GM08714 (cell line): ENCODE data around the gene AP4M1.
A peak's percentile ranks its signal among the peaks of the same experiment; 100 is the strongest.

Experiments used
- H3K4me3 ChIP-seq: fragments of 200-500 bp; sonication (Bioruptor generic); 2 replicates; pipeline ENCODE4 v1.5.1; 2014; ENCODE audit warnings: mild to moderate bottlenecking, low read length, inconsistent platforms
- ZNF274 ChIP-seq: IDR thresholded peaks from 2 replicates; pipeline ENCODE4 v1.6.1; 2012; ENCODE audit warnings: mild to moderate bottlenecking, low read depth, low read length

Gene AP4M1

GRCh38 chr7:100075418-100075817 is 26.0 kb upstream of the AP4M1 start:
- no peak for TF ChIP-seq ZNF274

DNA sequence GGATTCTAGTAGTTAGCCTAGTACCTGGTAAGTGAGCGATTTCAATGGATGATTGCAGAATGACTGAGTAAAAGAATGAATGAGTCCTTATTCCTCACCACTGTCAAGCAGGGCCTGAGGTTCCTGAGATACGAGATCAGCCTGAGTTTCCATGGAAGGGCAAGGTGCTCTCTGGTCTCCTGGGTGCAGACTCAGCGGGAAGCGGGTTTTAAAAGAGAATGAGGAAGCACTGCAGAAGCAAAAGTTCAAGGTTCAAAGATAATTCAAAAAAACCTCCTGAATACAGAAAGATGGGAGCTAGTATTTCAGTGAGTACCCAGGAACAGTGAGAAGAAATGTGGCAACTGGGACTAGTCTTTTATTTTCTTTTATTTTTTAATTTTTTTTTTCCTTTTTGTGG is 24.2 kb upstream of the AP4M1 start:
- no peak for TF ChIP-seq ZNF274
- H3K4me3 ChIP-seq, result no peak overlapping the region

More at GRCh38 chr7:100075418-100075817, 26.0 kb upstream of the AP4M1 start:
- H3K4me3 ChIP-seq, result no peak overlapping the region

DNA sequence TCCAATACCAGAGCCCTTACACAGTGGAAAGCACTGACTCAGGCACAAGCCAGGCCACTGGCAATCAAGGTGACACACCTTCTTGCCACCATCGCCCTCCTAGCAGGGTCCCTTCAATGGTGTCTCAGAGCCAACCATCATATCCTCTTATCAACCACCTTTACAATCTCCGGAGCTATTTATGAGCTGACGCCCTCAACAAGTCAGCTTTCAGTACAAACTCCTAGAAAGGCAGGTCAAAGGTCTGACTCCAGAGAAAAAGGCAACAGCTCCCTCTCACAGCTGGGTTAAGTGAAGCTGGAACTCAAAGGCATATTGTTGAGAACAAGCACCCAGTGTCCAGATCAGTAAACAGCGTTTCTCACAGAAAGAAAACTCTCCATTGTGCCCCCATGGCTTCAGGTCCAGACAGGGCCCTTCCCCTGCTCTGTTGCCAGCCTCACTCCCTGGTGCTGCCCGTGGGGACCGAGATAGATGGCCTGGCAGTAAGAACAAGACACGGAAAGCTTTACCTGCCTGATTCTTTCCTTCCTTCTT is 22.4 kb upstream of the AP4M1 start:
- no peak overlapping the region for H3K4me3 ChIP-seq

GRCh38 chr7:100080907-100081534 is 20.4 kb upstream of the AP4M1 start:
- TF ChIP-seq ZNF274, result no peak
- peak overlapping the region; percentile 100 for H3K4me3 ChIP-seq

More for the DNA sequence above, 22.4 kb upstream of the AP4M1 start:
- TF ChIP-seq ZNF274, result no peak

DNA sequence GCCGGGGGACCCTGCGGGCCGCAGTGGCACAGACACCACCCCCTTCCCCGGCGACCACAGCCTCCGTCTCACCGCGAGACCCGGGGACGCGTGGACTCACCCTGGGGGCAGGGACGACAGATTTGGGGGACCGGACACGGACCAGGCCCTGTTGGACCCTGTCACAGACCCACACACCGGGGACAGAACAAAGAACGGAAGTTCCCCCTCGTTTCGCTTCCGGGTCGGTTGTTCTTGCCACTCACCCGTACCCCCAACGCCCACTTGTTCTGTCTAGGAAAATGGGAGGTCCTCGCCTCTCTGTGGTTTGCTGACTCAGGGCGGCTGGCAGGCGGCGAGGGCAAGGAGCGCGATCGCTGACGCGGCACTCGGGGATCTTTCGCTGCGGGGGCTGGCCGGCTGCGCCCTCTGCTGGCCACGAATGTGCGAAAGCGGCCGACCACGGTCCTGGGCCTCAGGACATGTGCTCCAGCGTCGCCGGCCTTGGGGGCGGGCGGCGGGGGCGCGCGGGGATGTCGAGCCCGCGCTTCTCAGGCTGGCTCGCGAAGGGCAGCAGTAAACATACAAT is 19.8 kb upstream of the AP4M1 start, which contains the start of gene ZNF3:
ZNF3 (minus strand) TSS at position 189 of the 568 bp plus-strand sequence. CDS start 4,366 bp downstream, outside the sequence.
- H3K4me3 ChIP-seq, result peak within 1 kb of the TSS; percentile 100
- TF ChIP-seq ZNF274, result no peak

- no peak for TF ChIP-seq ZNF274
Measured at GRCh38 chr7:100082978-100083377, 18.5 kb upstream of the AP4M1 start.

GRCh38 chr7:100085515-100085914 is 15.9 kb upstream of the AP4M1 start:
- no peak for TF ChIP-seq ZNF274

More at GRCh38 chr7:100082978-100083377, 18.5 kb upstream of the AP4M1 start:
- no peak overlapping the region for H3K4me3 ChIP-seq

GRCh38 chr7:100087055-100087750 is 14.2 kb upstream of the AP4M1 start:
- TF ChIP-seq ZNF274, result no peak
- H3K4me3 ChIP-seq, result no peak overlapping the region

More at GRCh38 chr7:100085515-100085914, 15.9 kb upstream of the AP4M1 start:
- H3K4me3 ChIP-seq, result no peak overlapping the region

GRCh38 chr7:100088095-100088620 is 13.3 kb upstream of the AP4M1 start:
- no peak for TF ChIP-seq ZNF274
- H3K4me3 ChIP-seq, result peak overlapping the region; percentile 87; the same call in 1 of the 2 replicates

DNA sequence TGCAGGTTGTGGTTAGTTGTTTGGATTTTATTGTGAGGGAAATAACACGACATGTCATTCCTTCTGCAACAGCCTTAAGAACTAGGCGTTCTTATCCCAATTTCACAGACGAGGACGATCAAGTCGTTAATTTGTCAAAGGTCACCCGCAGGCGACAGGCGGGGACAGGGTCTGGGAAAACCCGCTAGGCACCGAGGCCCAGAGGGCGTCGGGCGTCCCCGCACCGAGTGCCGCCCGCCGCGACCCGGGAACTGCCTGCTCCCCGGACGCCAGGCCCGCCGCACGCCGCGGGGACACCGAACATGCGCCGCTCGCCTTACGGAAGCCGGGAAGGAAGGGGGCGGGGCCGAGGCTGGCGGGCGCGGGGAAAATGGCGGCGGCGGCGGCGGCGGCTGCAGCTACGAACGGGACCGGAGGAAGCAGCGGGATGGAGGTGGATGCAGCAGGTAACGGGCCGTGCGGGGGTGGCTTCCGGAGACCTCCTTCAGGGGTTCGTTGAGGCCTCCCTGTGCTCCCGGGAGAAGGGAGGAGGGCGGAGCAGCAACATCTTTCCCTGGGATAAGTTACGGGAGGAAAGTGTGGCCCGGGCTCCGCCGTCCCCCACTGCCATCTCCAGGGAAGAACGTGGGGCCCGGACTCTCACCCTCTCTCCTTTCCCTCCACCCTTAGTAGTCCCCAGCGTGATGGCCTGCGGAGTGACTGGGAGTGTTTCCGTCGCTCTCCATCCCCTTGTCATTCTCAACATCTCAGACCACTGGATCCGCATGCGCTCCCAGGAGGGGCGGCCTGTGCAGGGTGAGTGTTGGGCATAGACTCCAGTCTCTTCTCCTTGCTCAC is 12.6 kb upstream of the AP4M1 start, which contains the start of gene COPS6:
COPS6 (plus strand) TSS at position 349 of the 837 bp plus-strand sequence; CDS start at position 371, 22 bp downstream.
- H3K4me3 ChIP-seq, result peak within 1 kb of the TSS; percentile 87
- no peak for TF ChIP-seq ZNF274

DNA sequence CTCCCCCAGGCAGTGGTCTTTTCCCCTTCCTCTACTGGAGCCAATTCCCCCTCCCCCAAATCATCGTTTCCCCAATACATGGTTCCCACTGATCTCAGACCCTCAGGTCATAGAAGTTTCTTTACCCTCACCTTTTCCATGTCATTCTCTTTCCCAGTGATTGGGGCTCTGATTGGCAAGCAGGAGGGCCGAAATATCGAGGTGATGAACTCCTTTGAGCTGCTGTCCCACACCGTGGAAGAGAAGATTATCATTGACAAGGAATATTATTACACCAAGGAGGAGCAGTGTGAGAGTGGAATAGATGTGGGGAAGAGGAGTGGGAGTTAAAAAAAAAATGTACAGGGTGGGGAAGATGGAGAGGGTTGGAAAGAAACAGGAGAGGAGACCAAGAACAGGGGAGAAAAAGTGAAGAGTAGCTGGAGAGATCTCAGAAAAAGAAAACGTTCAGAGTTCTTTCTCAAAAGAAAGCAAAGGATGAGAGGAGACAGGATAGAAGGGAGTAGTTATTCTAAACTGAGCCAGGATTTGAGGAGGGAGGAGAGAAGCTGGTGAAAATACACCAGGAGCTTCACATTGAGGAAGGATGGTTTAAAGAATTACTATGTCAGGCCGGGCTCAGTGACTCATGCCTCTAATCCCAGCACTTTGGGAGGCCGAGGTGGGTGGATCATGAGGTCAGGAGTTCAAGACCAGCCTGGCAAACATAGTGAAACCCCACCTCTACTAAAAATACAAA is 11.8 kb upstream of the AP4M1 start:
- TF ChIP-seq ZNF274, result no peak
- H3K4me3 ChIP-seq, result peak overlapping the region; percentile 87

DNA sequence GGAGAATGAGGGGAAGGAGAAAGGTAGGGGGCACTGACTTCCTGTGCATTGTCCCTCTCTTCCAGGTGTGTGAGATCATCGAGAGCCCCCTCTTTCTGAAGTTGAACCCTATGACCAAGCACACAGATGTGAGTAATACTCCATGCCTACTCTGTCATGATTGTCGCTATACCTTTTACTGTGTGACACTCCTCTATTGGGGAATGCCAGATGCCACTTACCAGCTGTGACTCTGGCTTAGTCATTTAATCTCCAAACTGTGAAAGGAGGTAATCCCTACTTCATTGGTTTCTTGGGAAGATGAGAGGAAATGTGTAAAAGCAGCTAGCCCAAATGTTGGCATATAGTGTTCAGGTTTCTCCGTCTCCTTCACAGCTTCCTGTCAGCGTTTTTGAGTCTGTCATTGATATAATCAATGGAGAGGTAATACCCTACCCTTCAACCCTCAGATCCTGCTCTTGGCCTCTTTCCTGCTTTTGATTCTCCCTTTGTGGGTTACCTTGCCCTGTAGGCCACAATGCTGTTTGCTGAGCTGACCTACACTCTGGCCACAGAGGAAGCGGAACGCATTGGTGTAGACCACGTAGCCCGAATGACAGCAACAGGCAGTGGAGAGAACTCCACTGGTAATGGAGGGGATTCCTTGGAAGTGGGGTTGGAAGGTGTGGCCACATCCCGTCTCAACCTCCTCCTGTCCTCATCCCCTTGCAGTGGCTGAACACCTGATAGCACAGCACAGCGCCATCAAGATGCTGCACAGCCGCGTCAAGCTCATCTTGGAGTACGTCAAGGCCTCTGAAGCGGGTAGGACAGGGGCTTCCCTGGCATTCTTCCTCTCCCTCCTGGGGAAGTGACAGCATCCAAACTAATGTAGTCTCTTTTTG is 10.7 kb upstream of the AP4M1 start:
- no peak overlapping the region for H3K4me3 ChIP-seq
- TF ChIP-seq ZNF274, result no peak
